GF-D8 (cell line): Measurements from ENCODE around the gene TSPEAR.

Experiments used
- DNase-seq: peaks from one replicate; lab custom pipeline; 2025; lab: John Stamatoyannopoulos, UW

TSPEAR gene

GRCh38 chr21:44711327-44712202, at the start of gene TSPEAR:
Gene TSPEAR, minus strand, starts transcription at chr21:44711572. Its CDS starts 58 bp downstream, at chr21:44711514.
- DNase-seq, result no peak

GRCh38 chr21:44760376-44760775, 49.0 kb upstream of the TSPEAR start:
- DNase-seq, result no peak

GRCh38 chr21:44759628-44760285, 48.4 kb upstream of the TSPEAR start:
- DNase-seq, result no peak

- DNase-seq, result no peak
Measured at GRCh38 chr21:44758781-44759627, 47.6 kb upstream of the TSPEAR start.

- DNase-seq, result no peak
Measured at GRCh38 chr21:44758141-44758561, 46.8 kb upstream of the TSPEAR start.

- DNase-seq, result no peak
Measured at GRCh38 chr21:44757731-44758130, 46.4 kb upstream of the TSPEAR start.

GRCh38 chr21:44756423-44757185, 45.2 kb upstream of the TSPEAR start:
- DNase-seq, result no peak

- DNase-seq, result no peak
Measured at GRCh38 chr21:44755227-44755626, 43.9 kb upstream of the TSPEAR start.

- DNase-seq, result no peak
Measured at GRCh38 chr21:44753357-44753756, 42.0 kb upstream of the TSPEAR start.

- DNase-seq, result no peak
Measured at GRCh38 chr21:44752671-44753235, 41.4 kb upstream of the TSPEAR start.

GRCh38 chr21:44751799-44752636, 40.6 kb upstream of the TSPEAR start:
- no peak for DNase-seq

- no peak for DNase-seq
Measured at GRCh38 chr21:44751186-44751798, 39.9 kb upstream of the TSPEAR start.

GRCh38 chr21:44750675-44751025, 39.3 kb upstream of the TSPEAR start:
- no peak for DNase-seq

- DNase-seq, result no peak
Measured at GRCh38 chr21:44749759-44750674, 38.6 kb upstream of the TSPEAR start.

GRCh38 chr21:44749116-44749758, 37.9 kb upstream of the TSPEAR start:
- DNase-seq, result no peak

- DNase-seq, result no peak
Measured at GRCh38 chr21:44748621-44749020, 37.2 kb upstream of the TSPEAR start.

- DNase-seq, result no peak
Measured at GRCh38 chr21:44742418-44743153, 31.2 kb upstream of the TSPEAR start.

GRCh38 chr21:44741921-44742320, 30.5 kb upstream of the TSPEAR start:
- DNase-seq, result no peak
